Measurements from ENCODE around the gene LGR6. TPM values are rescaled to one million over a fixed set of nuclear protein-coding genes. Genes with fewer than 3 reads are reported as not detected.

LGR6 gene
- total and polyA plus RNA-seq, 8 donors, result 0.15 to 3.5 (median 0.58) TPM; not detected in 4

GRCh38 chr1:202192770-202193613 is 607 bp upstream of the LGR6 start:
- H3K27me3 ChIP-seq, result peaks cover 16 to 62% (median 25%) of the 10 kb centered on the region in 3 donors
- H3K27ac ChIP-seq, result no peak overlapping the region
- 23 to 35% (median 27%) methylated on average over 11 to 18 of the region's 18 CpGs for WGBS, 5 donors
- peak overlapping the region; percentile 16 to 31 (median 26) for H3K4me3 ChIP-seq
- DNase-seq, result peak; percentile 62 to 83
- intact Hi-C loops (cut with DNase I; ENCODE audit: low total_unique reads), result no loop called here
- H3K9me3 ChIP-seq, result no peaks in the 10 kb centered on the region
- H3K36me3 ChIP-seq, result no peaks in the 10 kb centered on the region
- H3K4me1 ChIP-seq, result peaks cover 13 to 18% (median 15%) of the 10 kb centered on the region in 4 donors
- TF ChIP-seq CTCF (IDR thresholded peaks at IDR 0.05), result peak in 5 of 7 experiments; percentile 67 to 90 (median 72)
- no peak for TF ChIP-seq EP300 (IDR thresholded peaks at IDR 0.05)

- intact Hi-C loops (cut with DNase I; ENCODE audit: low total_unique reads), result no loop called here
- no peak for DNase-seq
- H3K36me3 ChIP-seq, result no peaks in the 10 kb centered on the region
- no peaks in the 10 kb centered on the region for H3K9me3 ChIP-seq
- 39 to 70% (median 57%) methylated on average over 6 to 11 of the region's 11 CpGs for WGBS, 5 donors
- peaks cover 16 to 58% (median 25%) of the 10 kb centered on the region in 3 donors for H3K27me3 ChIP-seq
- H3K27ac ChIP-seq, result no peak overlapping the region
- no peak for TF ChIP-seq CTCF (IDR thresholded peaks at IDR 0.05)
- no peak for TF ChIP-seq EP300 (IDR thresholded peaks at IDR 0.05)
- H3K4me1 ChIP-seq, result peaks cover 13 to 23% (median 20%) of the 10 kb centered on the region in 4 donors
- peak overlapping the region in 1 of 4 donors; percentile 29 for H3K4me3 ChIP-seq
Measured at GRCh38 chr1:202194328-202194648, 689 bp downstream of the LGR6 start.

GRCh38 chr1:202197653-202198365 is 4.2 kb downstream of the LGR6 start:
- H3K27ac ChIP-seq, result no peak overlapping the region
- H3K4me1 ChIP-seq, result peaks cover 13 to 36% (median 22%) of the 10 kb centered on the region in 4 donors
- peaks cover 15 to 57% (median 25%) of the 10 kb centered on the region in 3 donors for H3K27me3 ChIP-seq
- intact Hi-C loops (cut with DNase I; ENCODE audit: low total_unique reads), result loop anchor here (5.0 kb wide), 1 partner anchor 109 kb away; no protein-coding TSS in a partner anchor
- WGBS, 5 donors, result 57 to 70% (median 65%) methylated on average over 5 to 7 of the region's 7 CpGs
- DNase-seq, result no peak
- TF ChIP-seq CTCF (IDR thresholded peaks at IDR 0.05) (no peak), POLR2AphosphoS5 (IDR thresholded peaks at IDR 0.05) (no peak), EP300 (IDR thresholded peaks at IDR 0.05) (no peak), POLR2A (IDR thresholded peaks at IDR 0.05) (no peak)
- H3K36me3 ChIP-seq, result no peaks in the 10 kb centered on the region
- H3K4me3 ChIP-seq, result no peak overlapping the region
- H3K9me3 ChIP-seq, result no peaks in the 10 kb centered on the region

- Histone ChIP-seq H3K27me3 (peaks cover 10 to 52% (median 20%) of the 10 kb centered on the region in 3 donors), H3K4me3 (no peak overlapping the region), H3K36me3 (no peaks in the 10 kb centered on the region), H3K9me3 (no peaks in the 10 kb centered on the region), H3K27ac (no peak overlapping the region), H3K4me1 (peaks cover 7 to 30% (median 17%) of the 10 kb centered on the region in 4 donors)
- TF ChIP-seq CTCF (IDR thresholded peaks at IDR 0.05) (no peak), POLR2AphosphoS5 (IDR thresholded peaks at IDR 0.05) (no peak), EP300 (IDR thresholded peaks at IDR 0.05) (no peak), POLR2A (IDR thresholded peaks at IDR 0.05) (no peak)
- intact Hi-C loops (cut with DNase I; ENCODE audit: low total_unique reads), result loop anchor here (5.0 kb wide), 1 partner anchor 109 kb away; no protein-coding TSS in a partner anchor
- DNase-seq, result no peak
- WGBS, 5 donors, result 66 to 92% (median 74%) methylated on average over 1 of the region's 1 CpG
Measured at GRCh38 chr1:202198366-202198724, 4.7 kb downstream of the LGR6 start.
